SK-MEL-5 (cell line): Measurements from ENCODE around the gene ZNF729. TPM values are rescaled to one million over a fixed set of nuclear protein-coding genes. Genes with fewer than 3 reads are reported as not detected.
"Not testable (repeated sequence)": the region's sequence is repeated elsewhere in the genome, so short reads cannot be mapped to it uniquely, and the experiment has no call there.

Experiments
- DNase-seq: peaks from one replicate; pipeline ENCODE4 v3.0.0-alpha.2; 2016; ENCODE audit warnings: low read depth, low spot score
- in situ Hi-C: cut with HindIII; loops from 2 replicates; pipeline ENCODE4 v1.10.0; 2016; ENCODE audit warnings: low sequenced_read_pairs, high pct_unique_total_duplicates, low pct_unique_long_range_greater_than_20kb
- polyA plus RNA-seq, 2 experiments: library from polyadenylated mRNA; depleted of rRNA; stranded (reverse); fragments of >200 nt; gene quantifications; 2 replicates each; pipeline ENCODE4 v1.2.3, GENCODE V29; 2015
- small RNA-seq, 2 experiments: library from RNA; depleted of rRNA; stranded (forward); fragments of <200 nt; gene quantifications; one replicate each; pipeline ENCODE3, GENCODE V24; 2014
- total RNA-seq: library from RNA; depleted of rRNA; stranded (reverse); fragments of >200 nt; shearing (Covaris generic); gene quantifications from 2 replicates; pipeline ENCODE4 v1.2.3, GENCODE V29; 2014; rRNA removed

ZNF729 gene
- total RNA-seq, result not detected in 2 replicates
- not detected in 2 replicates for polyA plus RNA-seq (2015; cell fraction: cytosol; rRNA removed)
- not detected in 2 replicates for polyA plus RNA-seq (2015; cell fraction: nucleus; rRNA removed)

DNA sequence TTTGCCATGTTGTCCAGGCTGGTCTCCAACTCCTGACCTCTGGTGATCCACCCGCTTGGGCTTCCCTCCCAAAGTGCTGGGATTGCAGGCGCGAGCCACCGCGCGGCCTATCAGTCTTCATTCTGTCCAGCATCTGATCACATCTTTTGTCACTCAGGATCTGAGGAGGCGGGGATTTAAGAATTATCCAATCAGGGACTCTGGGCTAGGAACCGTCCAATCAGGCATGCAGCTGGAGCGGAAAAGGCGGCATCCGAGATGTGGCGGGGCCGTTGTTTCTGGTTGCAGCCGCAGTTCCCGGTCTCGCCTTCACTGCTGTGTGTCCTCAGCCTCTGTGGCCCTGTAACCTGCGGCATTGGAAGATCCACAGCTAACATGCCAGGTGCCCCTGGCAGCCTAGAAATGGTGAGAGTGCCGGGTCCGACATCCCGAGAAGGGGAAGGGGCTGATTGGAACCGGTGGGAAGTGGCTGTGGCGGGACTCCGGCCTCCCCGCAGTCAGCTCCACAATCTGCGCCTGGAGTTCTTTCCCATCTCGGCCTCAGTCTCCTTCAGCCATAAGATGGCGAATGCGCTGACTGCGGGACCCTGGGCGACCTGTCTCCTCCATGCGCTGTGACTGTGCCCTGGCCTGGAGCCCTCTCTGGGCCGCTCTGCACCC is at the start of gene ZNF729:
TSS of gene ZNF729 (plus strand) at position 291 of the 660 bp plus-strand sequence. CDS start at position 376, 85 bp downstream.
- no peak for DNase-seq
- in situ Hi-C loops, result no loop called here

DNA sequence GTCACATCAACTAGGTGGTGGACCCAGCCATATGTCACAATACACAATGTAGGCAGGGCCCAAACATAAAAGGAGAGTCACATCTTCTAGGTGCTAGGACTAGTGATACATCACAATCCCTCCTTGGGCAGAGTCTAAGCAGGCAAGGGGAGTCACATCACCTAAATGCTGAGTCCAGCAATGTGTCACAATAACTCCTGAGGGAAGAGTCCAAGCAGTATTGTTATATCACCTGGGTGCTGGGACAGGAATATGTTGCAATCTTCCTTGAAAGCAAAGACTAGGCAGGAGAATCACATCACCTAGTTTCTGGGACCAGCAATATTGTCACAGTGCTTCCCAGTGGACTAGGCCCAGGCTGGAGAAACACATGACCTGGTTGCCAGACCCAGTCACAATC is 29.4 kb upstream of the ZNF729 start:
- in situ Hi-C loops, result no loop called here
- no peak for DNase-seq

DNA sequence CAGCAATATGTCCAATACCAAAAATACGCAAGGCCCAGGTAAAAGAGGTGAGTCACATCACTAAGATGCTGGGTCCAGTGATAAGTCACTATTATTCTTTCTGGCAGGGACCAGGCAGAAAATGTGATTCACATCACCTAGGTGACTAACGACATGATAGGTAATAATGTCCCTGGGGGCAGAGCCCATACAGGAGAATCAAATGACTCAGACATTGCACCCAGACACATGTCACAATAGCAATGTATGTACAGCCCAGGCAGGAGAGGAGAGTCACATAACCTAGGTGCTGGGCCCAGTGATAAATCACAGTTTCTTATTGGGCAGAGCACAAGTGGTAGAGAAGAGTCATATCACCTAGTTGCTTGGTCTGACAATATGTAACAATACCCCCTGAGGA is 28.9 kb upstream of the ZNF729 start:
- in situ Hi-C loops, result no loop called here
- no peak for DNase-seq

DNA sequence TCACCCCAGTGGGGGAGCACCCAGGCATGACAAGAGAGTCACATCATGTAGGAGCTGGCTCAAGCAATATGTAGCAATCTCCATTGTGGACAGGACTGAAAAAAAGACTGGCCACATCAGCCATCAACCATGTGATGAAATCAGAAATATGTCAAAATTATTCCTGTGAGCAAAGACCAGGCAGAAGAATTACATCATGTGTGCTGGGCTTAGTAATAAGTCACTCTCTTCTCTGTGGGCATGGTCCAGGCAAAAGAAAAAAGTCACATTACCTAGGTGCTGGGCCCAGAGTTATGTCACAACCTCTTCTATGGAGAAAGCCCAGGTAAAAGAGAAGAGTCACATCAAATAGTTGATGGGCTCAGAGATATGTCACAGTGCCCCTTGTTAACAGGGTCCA is 28.3 kb upstream of the ZNF729 start:
- in situ Hi-C loops, result no loop called here
- DNase-seq, result no peak

DNA sequence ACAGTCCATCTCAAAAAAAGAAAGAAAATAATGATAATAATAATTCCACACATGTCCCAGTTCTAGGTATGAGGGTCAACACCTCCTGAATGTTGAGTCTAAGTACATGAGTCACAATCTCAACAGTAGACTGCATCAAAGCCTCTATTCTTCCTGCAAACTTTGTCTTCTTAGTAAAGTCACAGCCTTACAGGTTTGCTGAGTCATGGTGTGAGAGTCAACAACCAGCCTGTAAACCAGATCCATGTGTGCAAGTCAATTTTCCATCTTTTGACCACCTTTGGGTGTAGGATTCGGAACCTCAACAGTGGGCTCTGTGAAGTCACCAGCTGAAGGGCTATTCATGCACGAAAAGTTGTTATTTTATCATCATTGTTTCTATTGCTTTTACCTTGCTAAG is 25.7 kb upstream of the ZNF729 start:
- in situ Hi-C loops, result no loop called here
- no peak for DNase-seq

DNA sequence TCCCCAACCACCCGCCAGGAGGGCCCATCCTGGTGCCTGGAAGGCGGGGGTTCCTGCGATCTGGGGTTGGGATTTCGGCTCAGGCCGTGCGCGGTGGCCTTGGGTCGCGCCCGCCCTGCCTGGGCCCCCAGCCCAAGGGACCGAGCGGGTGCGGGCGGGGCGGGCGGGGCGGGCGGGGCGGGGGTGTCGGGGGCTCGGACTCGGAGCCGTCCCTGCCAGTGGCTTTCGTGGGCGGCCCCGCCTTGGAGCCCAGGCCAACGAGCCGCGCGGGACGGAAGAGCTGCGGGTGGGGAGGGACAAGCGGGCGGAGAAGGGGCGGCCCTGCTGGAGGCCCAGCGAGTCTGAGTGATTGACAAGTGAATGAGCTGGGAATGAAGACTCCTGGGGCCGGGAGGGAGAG is 24.6 kb upstream of the ZNF729 start:
- DNase-seq, result no peak
- in situ Hi-C loops, result no loop called here

DNA sequence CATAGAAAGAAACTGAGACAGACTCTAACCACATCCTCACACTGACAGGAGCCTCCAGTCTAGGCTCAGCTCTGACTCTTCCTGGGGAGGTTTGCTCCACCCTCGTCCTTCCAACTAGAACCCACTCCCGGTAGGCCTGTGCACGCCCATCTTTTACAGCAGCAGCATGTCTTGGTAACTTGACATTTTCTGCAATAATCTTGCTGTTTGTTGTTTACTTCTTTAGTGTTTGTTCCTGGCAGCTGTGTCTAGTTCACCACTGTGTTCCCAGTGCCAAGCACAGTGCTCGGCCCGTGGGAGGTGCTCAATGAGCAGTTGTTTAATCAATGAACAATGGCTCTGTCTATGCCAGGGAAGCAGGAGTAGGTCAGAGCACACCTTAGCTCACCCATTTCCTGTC is 23.1 kb upstream of the ZNF729 start:
- no peak for DNase-seq
- in situ Hi-C loops, result no loop called here

DNA sequence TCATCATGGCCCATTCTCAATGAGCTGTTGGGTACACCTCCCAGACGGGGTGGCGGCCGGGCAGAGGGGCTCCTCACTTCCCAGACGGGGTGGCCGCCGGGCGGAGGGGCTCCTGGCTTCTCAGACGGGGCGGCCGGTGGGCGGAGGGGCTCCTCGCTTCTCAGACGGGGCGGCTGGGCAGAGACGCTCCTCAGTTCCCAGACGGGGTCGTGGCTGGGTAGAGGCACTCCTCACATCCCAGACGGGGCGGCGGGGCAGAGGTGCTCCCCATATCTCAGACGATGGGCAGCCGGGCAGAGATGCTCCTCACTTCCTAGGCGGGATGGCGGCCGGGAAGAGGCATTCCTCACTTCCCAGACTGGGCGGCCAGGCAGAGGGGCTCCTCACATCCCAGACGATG is 35.3 kb downstream of the ZNF729 start:
- DNase-seq, in situ Hi-C loops: not testable (repeated sequence)

DNA sequence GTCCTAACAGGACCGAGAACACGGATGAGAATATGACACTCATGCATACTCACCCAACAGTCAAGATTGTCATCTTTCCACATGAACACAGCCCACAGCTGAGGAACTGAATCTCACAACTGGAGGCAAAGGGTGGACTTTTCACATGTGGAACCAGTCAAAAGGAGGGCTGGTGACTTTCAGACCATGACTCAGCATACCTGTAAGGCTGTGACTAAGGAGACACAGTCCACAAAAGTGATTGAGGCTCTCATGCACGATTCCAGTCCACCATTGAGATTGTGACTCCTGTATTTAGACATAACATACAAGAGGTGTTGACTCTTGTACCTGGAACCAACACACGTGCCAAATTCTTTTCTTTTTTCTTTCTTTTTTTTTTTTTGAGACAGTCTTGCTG is 40.0 kb downstream of the ZNF729 start:
- no peak for DNase-seq
- in situ Hi-C loops, result no loop called here

DNA sequence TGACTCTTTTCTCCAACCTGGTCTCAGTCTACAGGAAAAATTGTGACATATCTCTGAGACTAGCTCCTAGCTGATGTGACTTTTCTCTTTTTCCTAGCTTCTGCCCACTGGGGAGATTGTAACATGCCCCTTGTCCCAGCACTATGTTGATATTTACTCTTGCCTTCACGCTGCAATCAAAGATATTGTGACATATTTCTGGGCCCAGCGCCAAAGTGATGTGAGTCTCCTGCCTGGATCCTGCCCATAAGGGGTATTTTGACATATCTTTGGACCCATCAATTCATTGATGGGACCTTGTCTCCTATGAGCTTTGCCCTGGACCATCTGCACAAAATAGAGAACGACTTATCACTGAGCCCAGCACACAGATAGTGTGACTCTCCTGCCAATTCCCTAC is 41.1 kb downstream of the ZNF729 start:
- in situ Hi-C loops, result no loop called here
- DNase-seq, result no peak

DNA sequence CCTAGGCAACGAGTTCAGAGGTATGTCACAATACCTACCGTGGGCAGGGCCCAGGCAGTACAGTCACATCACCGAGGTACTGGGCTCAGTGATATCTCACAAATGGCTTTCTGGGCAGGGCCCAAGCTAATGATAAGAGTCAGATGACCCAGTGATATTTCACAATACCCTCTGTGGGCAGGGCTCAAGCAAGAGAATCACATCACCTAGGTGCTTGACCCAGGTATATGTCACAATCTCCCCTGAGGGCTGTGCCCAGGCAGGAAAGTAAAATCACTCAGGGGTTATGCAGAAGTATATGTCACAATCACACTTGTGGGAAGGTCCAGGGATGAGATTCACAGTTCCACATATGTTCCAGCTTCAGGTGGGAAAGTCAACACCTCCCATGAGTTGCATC is 45.3 kb downstream of the ZNF729 start:
- DNase-seq, result no peak
- in situ Hi-C loops, result no loop called here

DNA sequence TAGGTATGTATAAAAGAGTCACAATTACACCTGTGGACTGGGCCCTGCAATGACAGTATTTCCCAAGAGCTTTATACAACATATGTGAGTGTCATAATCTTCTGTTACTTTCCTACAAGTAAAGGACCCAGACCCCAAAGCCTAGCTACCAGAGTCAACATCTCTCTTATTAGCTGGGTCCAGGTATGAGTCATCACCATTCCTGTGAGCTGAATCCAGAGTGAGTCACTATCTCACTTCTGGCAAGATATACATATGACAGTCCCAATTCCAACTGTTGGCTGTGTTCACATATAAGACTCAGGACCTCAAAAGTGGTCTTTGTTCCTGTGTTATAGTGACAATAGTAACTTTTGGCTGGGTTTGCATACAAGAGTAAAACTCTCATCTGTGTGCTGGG is 46.7 kb downstream of the ZNF729 start:
- in situ Hi-C loops, result no loop called here
- no peak for DNase-seq

DNA sequence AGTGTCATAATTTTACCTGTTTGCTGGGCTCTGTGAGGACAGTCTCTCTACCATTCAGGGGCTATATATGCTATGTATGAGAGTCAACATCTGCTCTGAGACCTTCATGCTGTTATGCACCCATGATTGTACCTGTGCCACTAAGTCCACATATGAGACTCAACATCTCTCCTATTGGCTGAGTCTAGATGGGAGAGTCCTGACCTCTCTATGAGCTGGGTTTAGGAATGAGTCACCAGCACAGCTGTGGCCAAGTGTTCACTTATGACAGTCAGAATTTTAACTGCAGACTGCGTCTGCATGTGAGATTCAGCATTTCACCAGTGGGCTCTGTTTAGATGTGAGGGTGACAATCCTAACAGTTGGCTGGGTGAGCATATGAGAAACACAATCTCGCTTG is 49.5 kb downstream of the ZNF729 start:
- no peak for DNase-seq
- in situ Hi-C loops, result no loop called here

DNA sequence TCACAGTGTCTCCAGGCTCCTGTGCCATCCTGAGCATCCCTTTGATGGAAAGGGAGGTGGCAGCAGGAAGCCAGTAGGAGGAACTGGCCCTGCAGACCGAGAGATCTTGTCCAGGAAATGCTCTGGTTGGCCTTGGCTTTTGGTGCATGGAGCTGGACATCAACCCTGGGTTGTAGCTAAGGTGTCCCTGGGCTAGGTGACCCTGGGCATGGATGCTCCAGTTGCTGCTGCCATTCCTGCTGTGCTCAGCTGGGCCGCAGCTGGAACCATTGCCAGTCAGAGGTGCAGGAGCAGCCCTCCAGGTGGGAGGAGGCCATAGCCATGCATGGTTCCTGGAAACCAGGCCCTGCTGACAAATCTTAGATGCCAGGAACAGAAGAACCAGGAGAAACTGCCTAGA is 68.4 kb downstream of the ZNF729 start:
- no peak for DNase-seq
- in situ Hi-C loops, result no loop called here

Small RNAs within 50 kb of the gene (small RNA-seq; reads per million reads assigned to genes)
- 0 reads per million in 2 experiments for gene AC011494.1

Other genes with a start within 250 kb of the ZNF729 start
- 0.83 and 1.1 TPM in 2 replicates for gene ZNF257, start 234.0 kb upstream of the ZNF729 start, total RNA-seq
- gene ZNF676, start 89.5 kb upstream of the ZNF729 start, total RNA-seq, result 0.08 and 0.18 TPM in 2 replicates
- not detected in 2 replicates for gene ZNF98, start 135.9 kb downstream of the ZNF729 start, total RNA-seq